HG03280 (cell line): ENCODE data around the gene C19orf18.
A peak's percentile ranks its signal among the peaks of the same experiment; 100 is the strongest.

ENCODE experiments used
- ATAC-seq: cut with Tn5 transposase; IDR thresholded peaks from one replicate; pipeline ENCODE4 v1.9.1; 2021; ENCODE audit warnings: mild to moderate bottlenecking, moderate library complexity; ENCODE audit not compliant: unreplicated experiment

The C19orf18 gene

GRCh38 chr19:57949296-57949695 lies 25.0 kb downstream of the C19orf18 start:
- no peak for ATAC-seq

GRCh38 chr19:57947419-57948134 lies 26.8 kb downstream of the C19orf18 start, which contains the start of gene ZNF256:
Gene ZNF256, minus strand, starts transcription at chr19:57947706. Its CDS starts 232 bp downstream, at chr19:57947474.
- no peak for ATAC-seq

- ATAC-seq = no peak
These were observed 27.3 kb downstream of the C19orf18 start for GRCh38 chr19:57947088-57947418.

- no peak for ATAC-seq
These were observed 28.0 kb downstream of the C19orf18 start for GRCh38 chr19:57946316-57946715.

- ATAC-seq = no peak
These were observed 32.7 kb downstream of the C19orf18 start for GRCh38 chr19:57941593-57941992.

DNA sequence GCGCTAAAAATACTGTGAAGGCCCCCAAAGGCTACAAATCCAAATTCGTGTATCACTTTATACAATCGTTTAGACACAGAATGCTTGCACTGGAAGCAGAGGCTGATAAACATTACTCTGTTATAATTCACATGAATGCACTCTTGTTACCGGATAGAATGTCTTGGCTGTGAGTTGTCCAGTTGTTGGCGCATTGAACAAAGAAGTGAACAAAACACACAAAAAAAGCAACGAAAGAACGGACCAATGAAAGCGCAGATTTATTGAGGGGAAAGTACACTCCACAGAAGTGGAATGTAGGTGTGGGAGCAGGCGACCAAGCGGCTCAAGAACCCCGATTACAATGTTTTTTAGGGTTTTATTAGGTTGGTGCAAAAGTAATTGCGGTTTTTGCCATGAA lies 38.6 kb downstream of the C19orf18 start:
- no peak for ATAC-seq

- no peak for ATAC-seq
These were observed 39.3 kb downstream of the C19orf18 start, which contains the start of gene ZNF418 for GRCh38 chr19:57934820-57935665. Gene ZNF418, minus strand, starts transcription at chr19:57935402. Its CDS starts 1,580 bp downstream, at chr19:57933822.

- ATAC-seq = no peak
These were observed 46.7 kb downstream of the C19orf18 start for GRCh38 chr19:57927587-57927986.

- ATAC-seq = peak; percentile 99
These were observed 58.0 kb downstream of the C19orf18 start, which contains the start of gene ZNF417 for GRCh38 chr19:57916168-57916995. Gene ZNF417, minus strand, starts transcription at chr19:57916592. Its CDS starts 181 bp downstream, at chr19:57916411.

DNA sequence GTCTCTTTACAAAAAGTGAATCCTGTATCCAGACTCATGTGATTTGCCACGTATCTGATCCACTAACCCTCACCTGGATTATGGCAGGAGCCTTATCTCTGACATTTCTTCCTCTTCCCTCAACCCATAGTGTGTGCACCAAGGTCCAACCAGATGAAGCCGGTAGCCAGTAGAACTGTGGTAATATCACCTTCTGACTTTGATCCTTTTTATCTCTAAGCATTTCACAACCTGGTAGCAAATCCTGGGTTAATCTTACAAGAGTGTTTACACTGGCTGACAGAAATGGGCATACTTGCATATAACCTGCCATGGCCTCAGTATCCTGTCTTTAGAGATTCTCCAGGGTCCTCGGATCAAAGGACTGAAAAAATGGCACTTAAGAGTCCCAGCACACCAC lies 59.8 kb downstream of the C19orf18 start:
- ATAC-seq = no peak
